HepG2 (cell line): ENCODE measurements around the gene CHST13. TPM values are rescaled to one million over a fixed set of nuclear protein-coding genes. Genes with fewer than 3 reads are reported as not detected.

Experiments
- ATAC-seq: fragments of 200-7000 bp; cut with Tn5 transposase; 3 replicates; pipeline ENCODE4 v1.9.1; 2020; ENCODE audit warnings: mild to moderate bottlenecking, moderate library complexity
- BruUV-seq: library from RNA; stranded (reverse); fragments of 400-500 nt; replicated peaks from 2 replicates; lab custom pipeline; 2021; lab: Mats Ljungman, UMichigan
- CTCF ChIA-PET: fragments of 300-600 bp; formaldehyde crosslinking; extraction: SDS; loops from one replicate; lab custom pipeline; 2021; ENCODE audit warnings: low total read pairs, inconsistent platforms, low intra/inter-chr PET ratio; lab: Yijun Ruan, JAX
- POLR2A ChIA-PET: fragments of 350-600 bp; sonication (Branson Sonifier 250); formaldehyde crosslinking; loops from one replicate; lab custom pipeline; 2020; ENCODE audit warnings: antibody characterized with exemption, inconsistent platforms; lab: Yijun Ruan, JAX
- DNase-seq: peaks from one replicate; pipeline ENCODE4 v3.0.0-alpha.2; 2015; ENCODE audit warnings: low spot score
- FAIRE-seq: peaks from 3 replicates; lab custom pipeline; 2011; peaks lifted over from hg19 to GRCh38; lab: Jason Lieb, UNC
- H2AFZ ChIP-seq: one replicate; pipeline ENCODE4 v1.6.1; 2011; ENCODE audit warnings: low read length, inconsistent platforms
- H3K27ac ChIP-seq: fragments of 300-600 bp; 3 replicates; pipeline ENCODE4 v1.8.0; 2011; ENCODE audit warnings: mixed run types, mild to moderate bottlenecking, mixed read lengths, low read length, inconsistent platforms; ENCODE audit not compliant: insufficient read depth; ENCODE audit errors: extremely low read length
- H3K27me3 ChIP-seq, 2 experiments: fragments of 200-600 bp in 1 of 2; 2 replicates in 1 of 2; 3 replicates in 1 of 2; pipeline versions ENCODE4 v1.6.0 to v1.8.0; 2011; ENCODE audit warnings: low read length in 2 of 2, mild to moderate bottlenecking in 2 of 2, moderate library complexity in 2 of 2, inconsistent platforms in 1 of 2; ENCODE audit not compliant: insufficient read depth in 2 of 2, control insufficient read depth in 1 of 2
- H3K36me3 ChIP-seq, 2 experiments: fragments of 200-600 bp in 1 of 2; replicated peaks in 1 of 2; 2 replicates in 1 of 2; 3 replicates in 1 of 2; pipeline versions ENCODE4 v1.5.1 to v1.8.0; 2011; ENCODE audit warnings: low read length in 2 of 2, inconsistent platforms in 1 of 2; ENCODE audit not compliant: insufficient read depth in 2 of 2, control insufficient read depth in 1 of 2
- H3K4me1 ChIP-seq: 2 replicates; pipeline ENCODE4 v1.5.1; 2012; ENCODE audit warnings: low read length, inconsistent platforms; ENCODE audit not compliant: insufficient read depth
- H3K4me2 ChIP-seq: 2 replicates; pipeline ENCODE4 v1.6.0; 2011; ENCODE audit warnings: low read depth, low read length, inconsistent platforms
- H3K4me3 ChIP-seq, 3 experiments: fragments of 200-600 bp in 1 of 3; sonication (generic), shearing (Covaris generic) in 1 of 3; replicated peaks in 1 of 3; 2 replicates each; pipeline ENCODE4 v1.5.1; 2011 to 2016; ENCODE audit warnings: low read length in 3 of 3, inconsistent platforms in 2 of 3, low read depth in 2 of 3, mild to moderate bottlenecking in 2 of 3, control low read depth in 1 of 3, mixed read lengths in 1 of 3; ENCODE audit not compliant: insufficient read depth in 1 of 3
- H3K79me2 ChIP-seq: one replicate; pipeline ENCODE4 v1.6.1; 2011; ENCODE audit warnings: low read length, inconsistent platforms; ENCODE audit not compliant: insufficient read depth
- H3K9ac ChIP-seq: 2 replicates; pipeline ENCODE4 v1.6.0; 2011; ENCODE audit warnings: mild to moderate bottlenecking, low read depth, low read length, inconsistent platforms; ENCODE audit not compliant: insufficient read depth
- H3K9me3 ChIP-seq: 2 replicates; pipeline ENCODE4 v1.5.1; 2012; ENCODE audit warnings: mild to moderate bottlenecking, low read length
- H4K20me1 ChIP-seq: 2 replicates; pipeline ENCODE4 v1.6.0; 2011; ENCODE audit warnings: inconsistent platforms, mild to moderate bottlenecking, low read length, moderate library complexity; ENCODE audit not compliant: insufficient read depth
- ATF1 ChIP-seq: IDR thresholded peaks from 2 replicates; pipeline ENCODE4 v1.6.1; 2016; ENCODE audit warnings: mild to moderate bottlenecking, control low read depth
- ELF3 ChIP-seq: IDR thresholded peaks from 2 replicates; pipeline ENCODE4 v1.6.1; 2016; ENCODE audit warnings: missing genetic modification reagents, missing compliant biosample characterization
- ERF ChIP-seq: IDR thresholded peaks from 2 replicates; pipeline ENCODE4 v1.6.1; 2018; ENCODE audit warnings: missing biosample characterization, missing genetic modification reagents
- HOXA3 ChIP-seq: sonication (generic); formaldehyde crosslinking; IDR thresholded peaks from 2 replicates; pipeline ENCODE4 v1.5.0; 2020; ENCODE audit warnings: missing genetic modification reagents
- SIX4 ChIP-seq: sonication (generic); formaldehyde crosslinking; IDR thresholded peaks from 2 replicates; pipeline ENCODE4 v1.4.0; 2020; ENCODE audit warnings: missing genetic modification reagents
- U2AF1 ChIP-seq: fragments of 200-400 bp; formaldehyde crosslinking; optimal IDR thresholded peaks from 2 replicates; pipeline ENCODE3; 2017; ENCODE audit warnings: mild to moderate bottlenecking, low read depth, low read length
- ZNF232 ChIP-seq: sonication (generic); formaldehyde crosslinking; IDR thresholded peaks from 2 replicates; pipeline ENCODE4 v1.4.0; 2020; ENCODE audit warnings: missing genetic modification reagents, borderline replicate concordance
- ZNF564 ChIP-seq: sonication (generic); formaldehyde crosslinking; IDR thresholded peaks from 2 replicates; pipeline ENCODE4 v1.8.1; 2023; ENCODE audit warnings: mild to moderate bottlenecking, missing genetic modification reagents
- ZNF7 ChIP-seq: IDR thresholded peaks from 2 replicates; pipeline ENCODE4 v1.6.1; 2016; ENCODE audit warnings: missing biosample characterization, missing genetic modification reagents
- WGBS: methylation state at CpG from one replicate; pipeline ENCODE4 v1.1.6; 2017; ENCODE audit warnings: low lambda C conversion rate; 5-methylcytosine and 5-hydroxymethylcytosine counted together
- in situ Hi-C: cut with HindIII; loops from 2 replicates; pipeline ENCODE4 v1.10.0; 2017; ENCODE audit warnings: low pct_unique_long_range_greater_than_20kb; ENCODE audit not compliant: extremely low pct_ligation_motif_present
- intact Hi-C: fragments of 100-400 bp; cut with micrococcal nuclease; formaldehyde crosslinking; loops from one replicate; pipeline ENCODE4 v1.10.0; 2022; ENCODE audit not compliant: unreplicated experiment
- polyA plus RNA-seq, 8 experiments: library from polyadenylated mRNA; depleted of rRNA in 3 of 8; stranded (reverse) in 7 of 8; unstranded in 1 of 8; fragments of >200 nt; fragmentation: Illumina TruSeq in 4 of 8; extraction: Trizol in 4 of 8; gene quantifications; 2 replicates each; pipeline versions ENCODE4 v1.2.1 to v1.2.3, GENCODE V29; 2011 to 2016; ENCODE audit warnings: low read depth in 4 of 8, missing spikeins in 1 of 8, mixed read lengths in 1 of 8; ENCODE audit not compliant: insufficient read depth in 1 of 8
- total RNA-seq, 5 experiments: library from RNA; depleted of rRNA; stranded (reverse); fragments of >200 nt; fragmentation: Illumina TruSeq; extraction: Trizol; gene quantifications; 2 replicates each; pipeline ENCODE4 v1.2.3, GENCODE V29; 2016; ENCODE audit warnings: low read depth in 1 of 5
- TF ChIP-seq, protein P1 (sequence below): sonication (generic); formaldehyde crosslinking; IDR thresholded peaks from 2 replicates; pipeline ENCODE4 v1.8.1; 2022; ENCODE audit warnings: low read depth, mild to moderate bottlenecking, missing genetic modification reagents
- TF ChIP-seq, protein P2 (sequence below): sonication (generic); formaldehyde crosslinking; IDR thresholded peaks from 2 replicates; pipeline ENCODE4 v1.4.0; 2020; ENCODE audit warnings: mild to moderate bottlenecking, missing genetic modification reagents
- TF ChIP-seq, protein P3 (sequence below): sonication (generic); formaldehyde crosslinking; IDR thresholded peaks from 2 replicates; pipeline ENCODE4 v1.8.0; 2022; ENCODE audit warnings: missing genetic modification reagents, mild to moderate bottlenecking, moderate library complexity, borderline replicate concordance
- TF ChIP-seq, protein P4 (sequence below): sonication (generic); formaldehyde crosslinking; conservative IDR thresholded peaks from 2 replicates; pipeline ENCODE4 v1.8.0; 2022; ENCODE audit warnings: missing genetic modification reagents

CHST13 gene
- total and polyA plus RNA-seq, 2 of the 13 experiments (the other 11 are each of a cell fraction or from before 2014, with no cell fraction given), result 32.0 to 43.1 TPM

DNA sequence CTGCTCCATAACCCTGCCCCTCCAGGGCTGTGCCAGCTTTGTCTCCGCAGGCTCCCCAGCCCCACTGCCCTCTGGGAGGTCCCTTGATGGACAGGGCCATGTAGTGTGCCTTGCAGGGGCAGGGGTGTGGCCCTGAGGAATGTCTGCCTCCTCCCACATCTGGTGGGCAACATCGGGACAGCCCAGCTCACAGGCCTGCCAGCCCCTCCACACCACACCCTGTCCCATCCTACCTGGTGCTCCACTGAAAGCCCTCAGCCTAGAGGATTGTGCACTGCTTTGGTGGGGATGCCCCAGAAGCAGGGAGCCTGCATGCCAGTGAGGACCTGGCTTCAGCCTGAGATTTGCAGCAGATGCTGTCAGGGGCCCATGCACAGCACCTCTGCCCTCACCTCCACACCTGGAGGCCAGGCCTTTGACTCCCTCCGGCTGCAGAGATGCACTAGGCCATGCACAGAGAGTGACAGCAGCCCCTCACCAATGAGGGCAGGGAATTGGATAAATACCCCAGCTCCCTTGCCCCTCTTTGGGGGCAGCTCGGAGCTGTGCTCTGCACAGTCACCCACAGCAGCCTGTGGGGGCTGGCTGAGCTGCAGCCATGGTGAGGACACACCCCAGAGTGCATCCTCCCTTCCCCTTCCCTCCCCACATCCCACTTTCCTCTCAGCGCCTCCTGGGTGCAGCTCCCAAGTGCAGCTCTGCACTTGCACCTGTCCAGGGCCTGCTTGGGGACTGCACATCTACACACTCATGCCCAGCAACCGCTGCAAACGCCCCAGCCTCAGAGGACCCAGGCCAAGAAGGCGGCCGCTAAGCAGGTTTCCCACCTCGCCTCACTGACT lies 32.1 kb downstream of the CHST13 start:
- Histone ChIP-seq H3K4me2 (no peak overlapping the region), H3K27ac (no peak overlapping the region), H3K9me3 (no peaks in the 10 kb centered on the region), H3K79me2 (no peaks in the 10 kb centered on the region), H3K27me3 (peaks cover 9 to 43% of the 10 kb centered on the region in 2 experiments; a peak in 4 of 5 replicates), H3K4me1 (no peaks in the 10 kb centered on the region; the same call in 1 of the 2 replicates), H3K9ac (no peak overlapping the region), H2AFZ (no peak overlapping the region), H4K20me1 (no peaks in the 10 kb centered on the region), H3K4me3 (no peak overlapping the region), H3K36me3 (no peaks in the 10 kb centered on the region)
- BruUV-seq, result no TSS peak
- ChIA-PET POLR2A (no interaction called here), CTCF (no interaction called here)
- intact Hi-C loops, result loop anchor here (10.0 kb wide), 2 partner anchors 61 to 919 kb away; no protein-coding TSS in a partner anchor
- WGBS, result 20% methylated on average over 3 of the region's 10 CpGs
- DNase-seq (no peak), FAIRE-seq (no peak), ATAC-seq (no peak)
- TF ChIP-seq ZNF564 (CRISPR knock-in tag), result no peak
- TF ChIP-seq ERF, result no peak
- TF ChIP-seq ZNF232 (CRISPR knock-in tag), result no peak
- TF ChIP-seq, protein P1, sequence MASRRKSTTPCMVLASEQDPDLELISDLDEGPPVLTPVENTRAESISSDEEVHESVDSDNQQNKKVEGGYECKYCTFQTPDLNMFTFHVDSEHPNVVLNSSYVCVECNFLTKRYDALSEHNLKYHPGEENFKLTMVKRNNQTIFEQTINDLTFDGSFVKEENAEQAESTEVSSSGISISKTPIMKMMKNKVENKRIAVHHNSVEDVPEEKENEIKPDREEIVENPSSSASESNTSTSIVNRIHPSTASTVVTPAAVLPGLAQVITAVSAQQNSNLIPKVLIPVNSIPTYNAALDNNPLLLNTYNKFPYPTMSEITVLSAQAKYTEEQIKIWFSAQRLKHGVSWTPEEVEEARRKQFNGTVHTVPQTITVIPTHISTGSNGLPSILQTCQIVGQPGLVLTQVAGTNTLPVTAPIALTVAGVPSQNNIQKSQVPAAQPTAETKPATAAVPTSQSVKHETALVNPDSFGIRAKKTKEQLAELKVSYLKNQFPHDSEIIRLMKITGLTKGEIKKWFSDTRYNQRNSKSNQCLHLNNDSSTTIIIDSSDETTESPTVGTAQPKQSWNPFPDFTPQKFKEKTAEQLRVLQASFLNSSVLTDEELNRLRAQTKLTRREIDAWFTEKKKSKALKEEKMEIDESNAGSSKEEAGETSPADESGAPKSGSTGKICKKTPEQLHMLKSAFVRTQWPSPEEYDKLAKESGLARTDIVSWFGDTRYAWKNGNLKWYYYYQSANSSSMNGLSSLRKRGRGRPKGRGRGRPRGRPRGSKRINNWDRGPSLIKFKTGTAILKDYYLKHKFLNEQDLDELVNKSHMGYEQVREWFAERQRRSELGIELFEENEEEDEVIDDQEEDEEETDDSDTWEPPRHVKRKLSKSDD (CRISPR knock-in tag), result no peak
- no peak for TF ChIP-seq ELF3 (CRISPR knock-in tag)
- no peak for TF ChIP-seq U2AF1
- TF ChIP-seq, protein P2, sequence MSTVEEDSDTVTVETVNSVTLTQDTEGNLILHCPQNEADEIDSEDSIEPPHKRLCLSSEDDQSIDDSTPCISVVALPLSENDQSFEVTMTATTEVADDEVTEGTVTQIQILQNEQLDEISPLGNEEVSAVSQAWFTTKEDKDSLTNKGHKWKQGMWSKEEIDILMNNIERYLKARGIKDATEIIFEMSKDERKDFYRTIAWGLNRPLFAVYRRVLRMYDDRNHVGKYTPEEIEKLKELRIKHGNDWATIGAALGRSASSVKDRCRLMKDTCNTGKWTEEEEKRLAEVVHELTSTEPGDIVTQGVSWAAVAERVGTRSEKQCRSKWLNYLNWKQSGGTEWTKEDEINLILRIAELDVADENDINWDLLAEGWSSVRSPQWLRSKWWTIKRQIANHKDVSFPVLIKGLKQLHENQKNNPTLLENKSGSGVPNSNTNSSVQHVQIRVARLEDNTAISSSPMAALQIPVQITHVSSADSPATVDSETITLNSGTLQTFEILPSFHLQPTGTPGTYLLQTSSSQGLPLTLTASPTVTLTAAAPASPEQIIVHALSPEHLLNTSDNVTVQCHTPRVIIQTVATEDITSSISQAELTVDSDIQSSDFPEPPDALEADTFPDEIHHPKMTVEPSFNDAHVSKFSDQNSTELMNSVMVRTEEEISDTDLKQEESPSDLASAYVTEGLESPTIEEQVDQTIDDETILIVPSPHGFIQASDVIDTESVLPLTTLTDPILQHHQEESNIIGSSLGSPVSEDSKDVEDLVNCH (CRISPR knock-in tag), result no peak
- TF ChIP-seq ATF1 (CRISPR knock-in tag), result no peak
- TF ChIP-seq, protein P3, sequence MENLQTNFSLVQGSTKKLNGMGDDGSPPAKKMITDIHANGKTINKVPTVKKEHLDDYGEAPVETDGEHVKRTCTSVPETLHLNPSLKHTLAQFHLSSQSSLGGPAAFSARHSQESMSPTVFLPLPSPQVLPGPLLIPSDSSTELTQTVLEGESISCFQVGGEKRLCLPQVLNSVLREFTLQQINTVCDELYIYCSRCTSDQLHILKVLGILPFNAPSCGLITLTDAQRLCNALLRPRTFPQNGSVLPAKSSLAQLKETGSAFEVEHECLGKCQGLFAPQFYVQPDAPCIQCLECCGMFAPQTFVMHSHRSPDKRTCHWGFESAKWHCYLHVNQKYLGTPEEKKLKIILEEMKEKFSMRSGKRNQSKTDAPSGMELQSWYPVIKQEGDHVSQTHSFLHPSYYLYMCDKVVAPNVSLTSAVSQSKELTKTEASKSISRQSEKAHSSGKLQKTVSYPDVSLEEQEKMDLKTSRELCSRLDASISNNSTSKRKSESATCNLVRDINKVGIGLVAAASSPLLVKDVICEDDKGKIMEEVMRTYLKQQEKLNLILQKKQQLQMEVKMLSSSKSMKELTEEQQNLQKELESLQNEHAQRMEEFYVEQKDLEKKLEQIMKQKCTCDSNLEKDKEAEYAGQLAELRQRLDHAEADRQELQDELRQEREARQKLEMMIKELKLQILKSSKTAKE, result no peak
- TF ChIP-seq SIX4 (CRISPR knock-in tag), result no peak
- TF ChIP-seq ZNF7, result no peak
- TF ChIP-seq HOXA3, result no peak
- TF ChIP-seq, protein P4, sequence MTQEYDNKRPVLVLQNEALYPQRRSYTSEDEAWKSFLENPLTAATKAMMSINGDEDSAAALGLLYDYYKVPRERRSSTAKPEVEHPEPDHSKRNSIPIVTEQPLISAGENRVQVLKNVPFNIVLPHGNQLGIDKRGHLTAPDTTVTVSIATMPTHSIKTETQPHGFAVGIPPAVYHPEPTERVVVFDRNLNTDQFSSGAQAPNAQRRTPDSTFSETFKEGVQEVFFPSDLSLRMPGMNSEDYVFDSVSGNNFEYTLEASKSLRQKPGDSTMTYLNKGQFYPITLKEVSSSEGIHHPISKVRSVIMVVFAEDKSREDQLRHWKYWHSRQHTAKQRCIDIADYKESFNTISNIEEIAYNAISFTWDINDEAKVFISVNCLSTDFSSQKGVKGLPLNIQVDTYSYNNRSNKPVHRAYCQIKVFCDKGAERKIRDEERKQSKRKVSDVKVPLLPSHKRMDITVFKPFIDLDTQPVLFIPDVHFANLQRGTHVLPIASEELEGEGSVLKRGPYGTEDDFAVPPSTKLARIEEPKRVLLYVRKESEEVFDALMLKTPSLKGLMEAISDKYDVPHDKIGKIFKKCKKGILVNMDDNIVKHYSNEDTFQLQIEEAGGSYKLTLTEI, result no peak
- in situ Hi-C loops, result no loop called here
